ENCODE data around the gene ARHGEF17.

DNA sequence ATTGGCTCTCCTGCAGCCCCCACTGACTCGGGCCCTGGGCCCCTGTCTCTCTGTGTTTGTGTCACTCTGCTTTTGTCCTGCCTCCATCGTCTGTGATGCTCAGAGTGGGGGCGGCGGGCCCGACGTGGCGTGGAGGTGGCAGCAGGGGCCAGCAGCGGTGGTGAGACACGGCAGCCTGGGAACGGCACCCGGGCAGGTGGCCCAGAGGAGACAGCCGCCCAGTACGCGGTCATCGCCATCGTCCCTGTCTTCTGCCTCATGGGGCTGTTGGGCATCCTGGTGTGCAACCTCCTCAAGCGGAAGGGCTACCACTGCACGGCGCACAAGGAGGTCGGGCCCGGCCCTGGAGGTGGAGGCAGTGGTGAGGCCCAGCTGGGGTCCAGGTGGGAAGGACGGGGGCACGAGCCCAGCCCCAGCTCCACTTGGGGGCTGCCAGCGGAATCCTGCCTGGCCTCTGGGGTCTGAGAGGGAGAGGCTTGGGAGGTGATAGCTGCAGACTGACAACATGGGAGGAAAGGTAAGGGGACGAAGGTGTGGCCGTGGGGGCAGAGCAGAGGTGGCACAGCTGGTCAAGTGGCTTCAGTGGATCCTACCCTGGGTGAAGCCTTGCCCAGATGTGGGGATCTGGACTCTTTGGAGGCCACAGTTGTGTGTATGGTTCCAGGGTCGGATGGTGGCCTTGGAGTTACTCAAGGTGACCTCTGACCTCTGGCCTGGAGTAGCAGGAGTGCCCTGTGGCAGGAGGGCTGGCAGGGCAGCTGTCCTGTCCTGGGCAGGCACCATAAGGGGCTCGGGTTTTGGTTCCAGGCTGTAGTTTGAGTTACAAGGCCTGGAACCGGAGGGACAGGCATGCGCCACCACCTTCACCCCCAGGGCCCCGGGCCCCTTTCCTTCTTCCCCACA lies 84.3 kb downstream of the ARHGEF17 start:
- TF ChIP-seq ZNF274 (IDR thresholded peaks at IDR 0.05; ENCODE audit: low read depth, low read length) (no peak), YY1 (IDR thresholded peaks at IDR 0.05; ENCODE audit: insufficient read depth, insufficient read length) (no peak)
